Body of pancreas (tissue), 4 donors: Measurements from ENCODE around the gene COL12A1. TPM values are rescaled to one million over a fixed set of nuclear protein-coding genes. Genes with fewer than 3 reads are reported as not detected.

Experiments
- ATAC-seq: fragments of 150-250 bp; one replicate; pipeline ENCODE4 v1.9.1; 2016
- DNase-seq, 4 donors: peaks; one replicate each; pipeline ENCODE4 v3.0.0-alpha.2; 2019
- H3K27ac ChIP-seq, 4 donors: fragments of 200-600 bp; sonication (generic); 1 replicate in 3 of 4; 2 replicates in 1 of 4; pipeline versions ENCODE4 v1.5.1 to v1.6.1; 2016 to 2019; ENCODE audit warnings: mild to moderate bottlenecking in 1 of 4, mixed read lengths in 1 of 4, moderate library complexity in 1 of 4
- H3K27me3 ChIP-seq, 2 donors: fragments of 200-600 bp; sonication (generic); one replicate each; pipeline ENCODE4 v1.6.0; 2016; ENCODE audit warnings: mild to moderate bottlenecking in 1 of 2
- H3K36me3 ChIP-seq, 2 donors: fragments of 200-600 bp; sonication (generic); replicated peaks in 1 of 2; 2 replicates each; pipeline ENCODE4 v1.5.1; 2016; ENCODE audit warnings: low read depth in 2 of 2; ENCODE audit not compliant: insufficient read depth in 1 of 2
- H3K4me1 ChIP-seq: fragments of 200-600 bp; sonication (generic); one replicate; pipeline ENCODE4 v1.6.0; 2016
- H3K4me3 ChIP-seq, 2 donors: fragments of 200-600 bp; sonication (generic); 1 replicate in 1 of 2; 2 replicates in 1 of 2; pipeline ENCODE4 v1.5.1; 2016 to 2019
- H3K9me3 ChIP-seq, 3 donors: fragments of 200-600 bp; sonication (generic); 1 replicate in 2 of 3; 2 replicates in 1 of 3; pipeline ENCODE4 v1.5.1; 2016
- POLR2A ChIP-seq, 3 donors: fragments of 450-650 bp; IDR thresholded peaks; one replicate each; pipeline ENCODE4 v1.6.1; 2016; ENCODE audit warnings: antibody characterized with exemption in 3 of 3, mild to moderate bottlenecking in 2 of 3
- WGBS, 2 donors: methylation state at CpG; one replicate each; pipeline ENCODE4 v1.1.5; 2017; 5-methylcytosine and 5-hydroxymethylcytosine counted together
- intact Hi-C: fragments of 100-400 bp; cut with DNase I; formaldehyde crosslinking; loops from one replicate; pipeline ENCODE4 v1.15.1; 2023
- total RNA-seq, 2 donors: library from RNA; depleted of rRNA; stranded (reverse); fragments of >200 nt; gene quantifications; one replicate each; pipeline ENCODE4 v1.1.0, GENCODE V29; 2016
- TF ChIP-seq, protein P1 (sequence below), 7 experiments: fragments of 450-650 bp in 4 of 7; fragments of 200-600 bp in 3 of 7; sonication (generic) in 3 of 7; IDR thresholded peaks; one replicate each; pipeline ENCODE4 v1.5.1; 2016 to 2019; ENCODE audit warnings: antibody characterized with exemption in 7 of 7

COL12A1 gene
- total RNA-seq, 2 donors from 2014 or later: 34.0 to 35.3 TPM

DNA sequence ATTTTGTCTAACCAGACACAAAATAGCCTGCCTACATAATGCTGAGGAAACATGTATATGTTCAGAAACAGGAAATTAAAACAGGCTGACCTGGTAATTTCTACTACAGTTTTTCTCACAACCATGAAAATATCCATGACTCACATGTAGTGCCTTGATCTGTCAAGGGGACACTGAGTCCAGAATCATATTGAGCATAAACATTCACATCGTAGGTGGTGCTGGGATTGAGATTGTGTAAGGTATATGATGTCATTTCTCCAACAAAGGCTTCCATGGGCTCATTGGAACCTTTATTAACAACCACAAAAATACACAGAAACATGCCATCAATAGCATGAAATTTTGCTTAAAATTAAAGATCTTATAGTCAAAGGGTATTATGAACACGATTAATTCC lies 80.9 kb downstream of the COL12A1 start:
- H3K27ac ChIP-seq: no peak overlapping the region

GRCh38 chr6:75124085-75124484 lies 81.8 kb downstream of the COL12A1 start:
- Histone ChIP-seq H3K4me3 (no peak overlapping the region), H3K27ac (no peak overlapping the region), H3K4me1 (no peaks in the 10 kb centered on the region), H3K9me3 (no peaks in the 10 kb centered on the region), H3K27me3 (no peaks in the 10 kb centered on the region), H3K36me3 (no peaks in the 10 kb centered on the region)
- TF ChIP-seq, protein P1, sequence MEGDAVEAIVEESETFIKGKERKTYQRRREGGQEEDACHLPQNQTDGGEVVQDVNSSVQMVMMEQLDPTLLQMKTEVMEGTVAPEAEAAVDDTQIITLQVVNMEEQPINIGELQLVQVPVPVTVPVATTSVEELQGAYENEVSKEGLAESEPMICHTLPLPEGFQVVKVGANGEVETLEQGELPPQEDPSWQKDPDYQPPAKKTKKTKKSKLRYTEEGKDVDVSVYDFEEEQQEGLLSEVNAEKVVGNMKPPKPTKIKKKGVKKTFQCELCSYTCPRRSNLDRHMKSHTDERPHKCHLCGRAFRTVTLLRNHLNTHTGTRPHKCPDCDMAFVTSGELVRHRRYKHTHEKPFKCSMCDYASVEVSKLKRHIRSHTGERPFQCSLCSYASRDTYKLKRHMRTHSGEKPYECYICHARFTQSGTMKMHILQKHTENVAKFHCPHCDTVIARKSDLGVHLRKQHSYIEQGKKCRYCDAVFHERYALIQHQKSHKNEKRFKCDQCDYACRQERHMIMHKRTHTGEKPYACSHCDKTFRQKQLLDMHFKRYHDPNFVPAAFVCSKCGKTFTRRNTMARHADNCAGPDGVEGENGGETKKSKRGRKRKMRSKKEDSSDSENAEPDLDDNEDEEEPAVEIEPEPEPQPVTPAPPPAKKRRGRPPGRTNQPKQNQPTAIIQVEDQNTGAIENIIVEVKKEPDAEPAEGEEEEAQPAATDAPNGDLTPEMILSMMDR (IDR thresholded peaks at IDR 0.05): no peak
- no peak for TF ChIP-seq POLR2A (IDR thresholded peaks at IDR 0.05)
- intact Hi-C loops: no loop called here
- 46 to 90% methylated on average over 2 of the region's 2 CpGs for WGBS, 2 donors
- DNase-seq (no peak), ATAC-seq (no peak)

More for the DNA sequence above, 80.9 kb downstream of the COL12A1 start:
- DNase-seq: no peak
- TF ChIP-seq POLR2A (IDR thresholded peaks at IDR 0.05): no peak
- TF ChIP-seq, protein P1 (IDR thresholded peaks at IDR 0.05): no peak
- ATAC-seq: no peak
- Histone ChIP-seq H3K36me3 (no peaks in the 10 kb centered on the region), H3K27me3 (no peaks in the 10 kb centered on the region), H3K4me3 (no peak overlapping the region), H3K9me3 (no peaks in the 10 kb centered on the region), H3K4me1 (no peaks in the 10 kb centered on the region)
- WGBS, 2 donors: 78 to 91% methylated on average over 2 of the region's 2 CpGs
- intact Hi-C loops: no loop called here

DNA sequence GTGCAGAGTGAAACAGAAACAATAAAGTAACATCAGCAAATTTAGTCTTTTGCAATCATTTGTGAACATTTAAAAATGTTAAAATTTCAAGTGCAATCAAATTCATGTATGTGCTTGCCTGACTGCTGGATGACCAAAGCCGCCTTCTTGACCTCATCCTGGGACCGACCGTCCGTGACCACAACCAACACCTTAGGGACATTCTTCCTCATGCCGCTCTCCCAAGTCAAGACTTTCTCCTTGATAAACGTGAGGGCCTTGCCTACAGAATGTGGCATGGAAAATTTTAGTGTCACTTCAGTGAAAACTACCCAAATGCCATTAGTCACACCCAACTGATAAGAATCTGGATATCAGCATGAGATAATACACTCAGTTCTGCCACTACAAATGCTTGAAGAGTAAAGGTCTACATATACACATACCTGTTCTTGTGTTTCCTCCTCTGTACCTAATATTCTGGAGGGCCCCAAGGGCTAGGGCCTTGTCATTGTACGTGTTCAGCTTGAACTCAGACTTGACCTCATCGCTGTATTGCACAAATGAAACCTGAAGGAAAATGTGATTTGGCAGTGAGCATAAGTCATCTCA lies 86.8 kb downstream of the COL12A1 start:
- 86 to 88% methylated on average over 8 of the region's 8 CpGs for WGBS, 2 donors
- no peak for TF ChIP-seq POLR2A (IDR thresholded peaks at IDR 0.05)
- TF ChIP-seq, protein P1 (IDR thresholded peaks at IDR 0.05): no peak
- DNase-seq (no peak), ATAC-seq (no peak)
- no peak overlapping the region for H3K27ac ChIP-seq
- H3K9me3 ChIP-seq: no peaks in the 10 kb centered on the region
- no peaks in the 10 kb centered on the region for H3K27me3 ChIP-seq
- no peaks in the 10 kb centered on the region for H3K36me3 ChIP-seq
- intact Hi-C loops: no loop called here
- no peak overlapping the region for H3K4me3 ChIP-seq
- H3K4me1 ChIP-seq: peaks cover 13% of the 10 kb centered on the region

DNA sequence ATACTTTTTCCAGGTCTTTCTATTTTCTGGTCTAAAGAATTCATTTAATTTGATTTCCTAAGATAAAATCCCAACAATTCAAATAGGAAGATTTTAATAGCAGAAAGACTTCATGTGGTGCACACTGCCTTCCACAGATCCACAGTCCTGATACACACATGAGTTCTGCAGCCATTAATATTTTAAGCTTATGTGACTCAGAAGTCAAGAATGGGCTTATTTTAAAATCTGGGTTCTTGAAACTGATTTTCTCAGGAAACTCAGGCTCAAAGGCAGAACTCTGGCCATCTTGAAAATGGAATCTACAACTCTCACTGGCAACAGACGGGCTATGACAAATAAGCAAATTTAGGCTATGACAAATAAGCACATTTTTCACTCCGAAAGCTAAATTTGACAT lies 88.2 kb downstream of the COL12A1 start:
- no peaks in the 10 kb centered on the region for H3K36me3 ChIP-seq
- DNase-seq (no peak), ATAC-seq (no peak)
- no peak for TF ChIP-seq POLR2A (IDR thresholded peaks at IDR 0.05)
- TF ChIP-seq, protein P1 (IDR thresholded peaks at IDR 0.05): no peak
- peaks cover 13% of the 10 kb centered on the region for H3K4me1 ChIP-seq
- H3K27me3 ChIP-seq: no peaks in the 10 kb centered on the region
- WGBS, 2 donors: 95 to 97% methylated on average over 2 of the region's 2 CpGs
- intact Hi-C loops: no loop called here
- H3K4me3 ChIP-seq: no peak overlapping the region
- no peaks in the 10 kb centered on the region for H3K9me3 ChIP-seq
- H3K27ac ChIP-seq: no peak overlapping the region

DNA sequence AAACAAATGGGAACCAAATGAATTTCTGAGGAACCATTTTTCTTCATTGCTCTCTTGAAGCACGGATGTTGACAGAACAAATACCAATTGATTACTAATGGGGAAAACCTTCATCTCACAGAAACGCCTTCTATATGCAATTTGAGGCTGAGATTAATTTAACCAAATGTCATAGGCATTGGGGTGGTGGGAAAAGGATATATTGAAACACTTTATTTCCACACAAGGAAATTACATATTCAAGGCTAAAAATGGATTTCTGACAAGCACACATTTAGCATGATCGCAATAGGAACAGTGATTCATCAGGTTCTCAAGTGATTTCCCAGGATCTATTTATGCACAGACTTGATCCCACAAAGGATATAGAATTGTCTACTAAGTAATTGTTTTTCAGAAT lies 88.9 kb downstream of the COL12A1 start:
- no peak for TF ChIP-seq POLR2A (IDR thresholded peaks at IDR 0.05)
- TF ChIP-seq, protein P1 (IDR thresholded peaks at IDR 0.05): no peak
- H3K9me3 ChIP-seq: no peaks in the 10 kb centered on the region
- no peak overlapping the region for H3K4me3 ChIP-seq
- H3K36me3 ChIP-seq: no peaks in the 10 kb centered on the region
- H3K4me1 ChIP-seq: peaks cover 13% of the 10 kb centered on the region
- intact Hi-C loops: no loop called here
- ATAC-seq (no peak), DNase-seq (no peak)
- WGBS, 2 donors: 79 to 85% methylated on average over 3 of the region's 3 CpGs
- H3K27ac ChIP-seq: no peak overlapping the region
- no peaks in the 10 kb centered on the region for H3K27me3 ChIP-seq
